ENCODE measurements around the gene COX14.
A peak's percentile ranks its signal among the peaks of the same experiment; 100 is the strongest.
"Not testable (repeated sequence)": the region's sequence is repeated elsewhere in the genome, so short reads cannot be mapped to it uniquely, and the experiment has no call there.

COX14 gene

DNA sequence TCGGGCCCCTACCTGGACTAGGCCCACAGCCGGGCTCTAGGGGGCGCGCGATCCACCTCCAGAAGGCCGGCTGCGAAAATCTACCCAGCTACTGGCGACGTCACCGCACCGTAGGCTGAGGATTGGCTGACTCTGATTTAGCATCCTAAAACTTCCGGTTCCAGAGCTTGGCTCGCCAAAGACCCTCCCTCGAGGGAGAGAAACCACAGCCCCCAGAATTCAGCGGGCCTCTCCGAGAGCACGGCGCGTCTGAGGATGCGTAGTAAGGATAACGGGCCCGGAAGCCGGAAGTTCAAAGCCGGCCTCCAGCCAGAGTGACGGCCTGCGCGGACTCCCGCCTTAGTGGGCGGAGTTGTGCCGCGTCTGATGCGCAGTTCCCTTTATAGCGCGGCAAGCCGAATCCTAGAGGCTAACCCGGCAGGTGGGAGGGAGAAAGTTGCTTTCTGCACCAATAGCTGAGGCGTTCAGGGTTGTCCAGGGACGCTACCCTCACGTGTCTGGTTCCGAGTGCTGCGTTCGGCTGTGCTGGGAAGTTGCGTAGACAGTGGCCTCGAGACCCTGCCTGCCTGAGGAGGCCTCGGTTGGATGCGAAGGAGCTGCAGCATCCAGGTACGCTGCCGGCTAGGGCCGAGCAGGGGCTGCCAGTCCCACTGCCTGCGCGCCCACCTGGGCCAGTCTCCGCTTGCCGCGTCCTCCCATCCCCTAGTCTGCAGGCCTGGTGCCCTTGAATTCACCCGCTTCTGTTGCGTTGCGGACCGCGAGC is at the start of gene COX14:
COX14 (plus strand) TSS at position 544 of the 763 bp plus-strand sequence. CDS start 7,808 bp downstream, outside the sequence.
- DNase-seq: peak; percentile 94

DNA sequence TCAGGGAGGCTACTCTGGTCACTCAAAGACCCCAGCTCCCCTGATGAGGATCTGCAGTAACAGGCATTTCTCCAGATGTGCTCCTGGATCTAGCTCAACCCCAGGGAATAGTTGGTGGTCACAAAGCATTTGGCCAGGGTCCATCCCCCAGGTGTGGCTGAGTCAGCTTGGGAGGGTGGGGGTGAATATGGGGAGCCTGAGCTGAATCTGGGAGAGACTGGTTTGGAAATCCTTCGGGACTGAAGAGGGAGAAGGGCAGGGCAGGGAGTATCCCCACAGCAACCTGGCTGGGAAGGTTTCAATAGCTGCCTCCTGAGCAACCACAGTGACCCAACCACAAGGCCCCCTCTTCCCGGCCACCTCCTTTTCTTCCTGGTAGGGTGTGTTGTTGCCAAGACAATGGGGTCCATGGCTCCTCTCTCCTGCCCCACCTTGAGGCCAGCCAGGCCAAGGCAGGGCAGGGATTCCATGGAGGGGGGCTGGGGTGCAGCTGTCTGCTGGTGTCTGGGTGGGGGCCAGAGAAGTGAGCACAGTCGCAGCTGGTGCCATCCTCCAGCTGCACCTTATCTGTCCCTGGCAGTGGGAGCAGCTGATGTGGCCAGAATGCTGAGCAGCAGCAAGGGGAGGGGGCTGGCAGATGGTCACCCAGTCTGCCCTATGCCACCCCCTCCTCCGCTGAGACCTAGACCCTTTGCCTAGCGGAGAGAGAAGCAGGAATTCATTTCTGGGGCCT is 49.1 kb upstream of the COX14 start:
- no peak for DNase-seq

DNA sequence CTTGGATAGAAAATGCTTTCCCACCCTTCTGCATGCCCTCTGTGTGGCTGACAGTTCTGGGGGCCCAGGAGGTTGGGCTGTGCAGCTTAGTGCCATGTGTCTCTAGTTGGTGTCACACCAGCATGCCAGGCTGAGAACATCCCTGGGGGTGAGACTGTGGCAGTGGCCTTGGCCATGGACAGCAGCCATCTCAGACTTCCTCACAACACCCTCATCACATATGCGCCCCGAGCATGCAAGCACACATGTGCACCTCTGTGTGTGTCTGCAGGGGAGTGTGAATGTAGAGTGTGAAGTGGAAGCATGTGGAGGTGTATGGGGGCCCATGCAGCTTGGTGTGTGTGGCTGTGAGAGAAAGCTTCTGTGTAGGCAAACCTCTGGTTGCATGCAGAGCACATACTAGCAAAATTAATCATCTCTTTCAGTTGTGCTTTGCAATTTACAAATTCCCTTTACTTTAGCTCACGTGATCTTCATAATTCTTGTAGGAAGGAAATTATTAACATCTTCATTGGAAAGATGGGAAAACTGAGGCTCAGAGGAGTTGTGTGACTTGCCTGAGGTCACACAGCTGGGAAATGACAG is 46.2 kb upstream of the COX14 start:
- no peak for DNase-seq

GRCh38 chr12:50066402-50066801 is 45.6 kb upstream of the COX14 start:
- DNase-seq: no peak

DNA sequence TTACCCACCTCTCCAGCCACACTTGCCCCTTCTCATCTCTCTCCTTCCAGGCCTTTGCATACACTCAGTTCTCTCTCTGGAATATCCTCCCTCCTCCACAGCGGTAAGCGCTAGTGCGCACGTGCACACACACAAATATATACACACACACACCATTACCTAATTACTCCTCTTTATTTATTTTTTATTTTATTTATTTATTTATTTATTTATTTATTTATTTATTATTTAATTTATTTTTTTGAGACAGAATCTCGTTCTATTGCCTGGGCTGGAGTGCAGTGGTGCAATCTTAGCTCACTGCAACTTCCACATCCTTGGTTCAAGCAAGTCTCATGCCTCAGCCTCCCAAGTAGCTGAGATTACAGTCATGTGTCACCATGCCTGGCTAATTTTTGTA is 43.0 kb upstream of the COX14 start:
- no peak for DNase-seq

DNA sequence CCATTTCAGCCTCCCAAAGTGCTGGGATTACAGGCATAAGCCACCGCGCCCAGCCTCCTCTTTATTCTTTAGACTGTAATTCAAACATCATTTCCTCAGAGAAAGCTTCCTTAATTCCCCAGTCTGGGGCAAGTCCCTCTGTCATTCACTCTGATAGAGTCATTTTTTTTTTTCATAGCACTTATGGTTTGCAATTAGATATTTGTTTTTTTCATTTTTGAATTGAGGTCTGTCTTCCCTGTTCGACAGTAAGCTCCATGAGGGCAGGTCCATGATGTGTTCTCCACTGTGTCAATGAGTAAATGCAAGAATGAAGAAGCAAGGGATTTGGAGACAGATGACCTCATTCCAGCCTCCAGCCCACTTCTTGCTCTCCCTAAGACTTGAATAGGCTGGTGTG is 42.5 kb upstream of the COX14 start:
- no peak for DNase-seq

DNA sequence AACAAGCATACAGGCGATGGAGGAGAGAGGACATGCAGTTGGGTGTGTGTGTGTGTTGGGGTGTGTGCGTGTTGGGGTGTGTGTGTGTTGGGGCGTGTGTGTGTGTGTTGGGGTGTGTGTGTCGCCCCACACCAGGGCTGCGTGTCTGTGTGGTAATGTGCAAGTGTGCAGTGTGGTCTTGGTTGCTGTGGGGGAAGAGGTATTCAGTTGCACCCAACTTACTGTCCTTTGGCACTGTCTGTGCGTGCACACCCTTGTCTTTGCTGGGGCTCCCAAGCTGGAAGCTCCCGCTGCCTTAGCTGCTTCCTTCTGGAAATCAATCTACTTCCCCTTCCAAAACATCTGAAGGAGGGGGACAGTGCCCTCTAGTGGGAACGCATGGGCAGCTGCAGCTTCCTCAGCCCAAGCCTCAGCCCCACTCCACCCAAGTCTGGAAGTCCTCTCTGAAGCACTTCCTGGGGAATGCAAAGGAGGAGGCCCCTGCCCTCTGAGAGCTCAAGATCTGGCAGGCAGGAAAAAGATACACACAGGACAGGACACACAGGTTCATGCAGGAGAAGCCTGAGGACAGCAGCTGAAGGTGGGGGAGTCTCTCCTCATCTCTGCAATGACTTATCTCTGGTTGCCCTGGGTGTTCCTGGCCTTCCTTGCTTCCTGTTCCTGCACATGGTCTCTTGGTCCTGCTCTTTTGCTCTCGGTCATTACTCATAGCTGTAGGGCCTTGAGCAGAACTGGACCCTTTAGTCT is 41.5 kb upstream of the COX14 start:
- peak; percentile 35 for DNase-seq

DNA sequence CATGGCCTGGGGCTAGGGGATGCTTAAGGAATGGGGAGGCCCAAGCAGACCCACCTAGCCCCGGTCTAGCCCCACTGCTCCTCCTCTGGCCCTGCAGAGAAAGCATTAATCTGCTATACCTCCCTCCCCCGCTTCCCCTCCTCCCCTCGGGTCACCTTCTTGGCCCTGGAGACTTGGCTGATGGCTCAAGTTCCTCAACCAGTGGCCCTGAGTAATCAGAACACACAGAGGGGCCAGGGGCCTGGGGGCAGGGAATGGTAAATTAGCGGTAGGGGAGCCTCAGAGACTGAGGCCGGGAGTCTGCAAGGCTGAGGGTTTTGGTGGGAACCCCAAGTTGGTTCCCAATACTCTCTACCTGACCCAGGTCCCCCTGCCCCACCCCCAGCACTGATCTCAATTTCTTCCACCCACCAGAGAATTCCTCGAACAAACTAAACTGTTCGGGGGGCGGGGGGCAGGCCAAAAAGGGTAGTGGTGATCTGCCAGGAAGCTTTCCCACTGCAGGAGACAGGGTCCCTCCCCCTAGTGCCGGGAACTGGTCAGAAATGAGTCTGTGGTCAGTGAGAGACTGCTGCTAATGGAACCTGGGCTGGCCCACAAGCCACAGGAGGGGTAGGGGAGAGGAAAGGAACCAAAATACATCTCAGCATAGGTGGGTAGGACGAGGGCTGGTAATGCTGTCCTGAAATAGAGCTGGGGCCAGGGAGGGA is 39.7 kb upstream of the COX14 start:
- DNase-seq: no peak

GRCh38 chr12:50073206-50073605 is 38.8 kb upstream of the COX14 start:
- no peak for DNase-seq

GRCh38 chr12:50073712-50074111 is 38.3 kb upstream of the COX14 start:
- no peak for DNase-seq

DNA sequence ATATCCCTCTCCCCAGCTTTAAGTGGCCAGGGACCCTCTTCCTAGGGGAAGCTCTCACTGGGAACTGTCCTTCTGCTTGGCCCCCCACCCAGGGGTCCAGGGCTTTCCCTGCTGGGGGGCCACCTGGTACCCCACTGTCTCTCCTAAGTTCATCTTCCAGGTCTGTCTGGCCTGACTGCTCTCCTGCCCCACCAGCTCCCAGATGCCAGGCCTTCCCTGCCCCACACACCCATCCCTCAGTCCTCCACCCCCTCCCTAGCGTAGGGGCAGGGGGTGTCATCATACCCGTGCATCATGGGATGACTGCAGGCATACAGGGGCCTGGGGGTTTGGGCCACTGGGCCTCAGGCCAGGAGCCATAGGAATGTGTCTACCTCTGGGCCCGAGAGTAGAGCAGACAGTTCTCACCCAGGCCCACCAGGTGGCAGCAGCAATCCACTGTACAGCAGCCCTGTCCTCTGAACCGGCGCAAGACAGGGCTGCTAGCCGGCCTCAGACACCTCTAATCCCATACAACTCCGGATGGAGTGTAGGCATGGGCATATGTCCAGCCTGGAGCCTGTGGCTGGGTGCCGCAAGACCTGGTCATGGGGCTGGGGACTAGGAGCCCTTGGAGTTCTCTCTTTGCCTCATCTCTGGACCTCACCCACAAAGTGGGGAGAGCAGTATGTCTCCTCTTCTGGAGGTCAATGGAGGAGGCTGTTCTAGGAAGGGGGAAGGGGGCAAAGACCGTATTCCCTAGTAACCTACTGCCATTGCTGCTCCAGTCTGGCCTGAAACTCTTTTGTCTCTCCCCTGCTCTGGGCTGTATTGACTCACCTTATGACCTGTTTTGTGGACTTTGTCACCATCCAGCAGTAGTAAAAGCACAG is 36.9 kb upstream of the COX14 start:
- peak; percentile 48 for DNase-seq

DNA sequence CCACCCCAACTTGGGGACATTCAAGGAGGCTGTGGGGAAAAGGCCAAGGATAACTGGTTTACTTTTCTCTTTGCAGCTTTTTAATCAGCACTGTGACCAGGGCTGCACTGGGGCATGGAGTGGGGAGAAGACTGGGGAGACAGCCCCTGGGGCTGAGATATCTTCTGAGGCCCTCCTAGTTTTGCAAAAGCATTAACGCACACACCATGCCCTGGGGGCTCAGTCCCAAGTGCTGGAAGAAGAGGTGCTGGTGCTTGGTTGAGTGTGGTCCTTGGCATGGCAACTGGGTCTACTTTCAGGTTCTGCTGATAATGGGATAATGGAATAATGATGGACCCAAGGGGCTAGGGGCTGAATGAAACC is 36.2 kb upstream of the COX14 start:
- no peak for DNase-seq

DNA sequence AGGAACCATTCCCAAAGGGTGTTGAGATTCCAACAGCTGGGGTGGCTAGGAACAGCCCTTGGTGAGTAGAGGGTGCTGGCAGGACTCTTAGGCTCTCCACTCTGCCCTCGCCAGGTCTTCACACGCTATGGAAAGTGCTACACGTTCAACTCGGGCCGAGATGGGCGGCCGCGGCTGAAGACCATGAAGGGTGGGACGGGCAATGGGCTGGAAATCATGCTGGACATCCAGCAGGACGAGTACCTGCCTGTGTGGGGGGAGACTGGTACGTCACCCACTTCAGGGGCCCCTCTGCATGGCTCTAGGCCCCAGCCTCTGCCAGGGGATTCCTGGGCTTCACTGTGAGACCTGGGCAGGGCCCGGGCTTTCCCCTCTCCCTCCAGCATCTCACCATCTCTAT is 34.9 kb upstream of the COX14 start:
- no peak for DNase-seq

GRCh38 chr12:50078281-50078680 is 33.8 kb upstream of the COX14 start:
- DNase-seq: no peak

DNA sequence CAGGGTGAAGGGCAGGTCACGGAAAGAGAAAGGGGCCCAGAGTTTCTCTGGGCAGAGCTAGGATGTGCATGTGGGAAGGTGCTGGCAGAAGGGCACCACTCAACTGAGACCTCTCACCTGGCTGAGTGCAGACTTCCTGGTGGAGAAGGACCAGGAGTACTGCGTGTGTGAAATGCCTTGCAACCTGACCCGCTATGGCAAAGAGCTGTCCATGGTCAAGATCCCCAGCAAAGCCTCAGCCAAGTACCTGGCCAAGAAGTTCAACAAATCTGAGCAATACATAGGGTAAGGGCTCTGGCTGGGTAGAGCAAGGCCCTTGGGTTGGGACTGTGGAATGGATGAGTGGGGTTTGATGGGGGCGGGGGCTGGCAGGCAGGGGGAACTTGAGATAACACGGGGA is 32.3 kb upstream of the COX14 start:
- no peak for DNase-seq

DNA sequence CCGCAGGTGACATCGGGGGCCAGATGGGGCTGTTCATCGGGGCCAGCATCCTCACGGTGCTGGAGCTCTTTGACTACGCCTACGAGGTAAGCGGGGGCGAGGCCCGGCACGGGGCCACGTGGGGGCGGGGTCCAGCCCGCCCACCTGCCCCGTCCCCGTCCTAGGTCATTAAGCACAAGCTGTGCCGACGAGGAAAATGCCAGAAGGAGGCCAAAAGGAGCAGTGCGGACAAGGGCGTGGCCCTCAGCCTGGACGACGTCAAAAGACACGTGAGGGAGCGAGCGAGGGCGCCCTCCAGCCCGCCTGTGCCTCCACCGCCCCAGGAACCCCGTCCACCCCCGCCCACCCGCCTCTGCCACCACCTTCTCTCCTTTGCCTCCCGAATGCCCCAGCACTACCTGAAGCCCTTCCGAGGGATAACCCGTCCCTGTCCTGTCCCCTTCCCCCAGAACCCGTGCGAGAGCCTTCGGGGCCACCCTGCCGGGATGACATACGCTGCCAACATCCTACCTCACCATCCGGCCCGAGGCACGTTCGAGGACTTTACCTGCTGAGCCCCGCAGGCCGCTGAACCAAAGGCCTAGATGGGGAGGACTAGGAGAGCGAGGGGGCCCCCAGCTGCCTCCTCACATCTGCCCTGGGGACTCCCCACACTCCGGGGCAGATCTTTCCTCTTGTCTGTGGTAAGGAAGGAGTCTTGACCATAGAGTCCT is 30.8 kb upstream of the COX14 start:
- no peak for DNase-seq

- no peak for DNase-seq
These were observed 29.4 kb upstream of the COX14 start for GRCh38 chr12:50082644-50083043.

DNA sequence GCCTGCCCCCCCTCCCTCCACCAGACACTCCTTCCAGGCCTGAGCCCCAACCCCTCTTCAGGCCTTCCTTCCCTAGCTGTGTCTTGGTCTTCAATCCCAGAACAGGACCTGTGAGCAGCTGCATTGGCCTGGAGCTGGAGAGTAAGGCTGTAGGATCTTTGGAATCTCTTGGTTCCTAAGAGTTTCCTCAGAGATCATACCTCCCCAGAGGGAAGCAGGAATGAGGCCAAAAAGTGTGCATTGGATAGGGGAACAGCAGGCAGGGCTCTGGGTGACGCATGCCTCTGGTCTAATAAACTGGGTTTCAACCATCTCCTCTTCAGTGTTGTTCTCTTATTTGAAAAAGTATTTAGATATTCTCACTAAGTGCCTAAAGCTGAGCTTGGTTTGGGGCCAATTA is 28.7 kb upstream of the COX14 start:
- no peak for DNase-seq

- not testable (repeated sequence) for DNase-seq
These were observed 27.6 kb upstream of the COX14 start for GRCh38 chr12:50084409-50084774.

- DNase-seq: peak; percentile 81
These were observed 27.0 kb upstream of the COX14 start, which contains the start of gene SMARCD1 for GRCh38 chr12:50084775-50085614. Gene SMARCD1, plus strand, starts transcription at chr12:50085342. Its CDS starts 28 bp downstream, at chr12:50085370.
